SU-DHL-6 (cell line): ENCODE measurements around the gene XRCC4.
"Not testable (repeated sequence)": the region's sequence is repeated elsewhere in the genome, so short reads cannot be mapped to it uniquely, and the experiment has no call there.

Experiments used
- H2AFZ ChIP-seq: fragments of 200-600 bp; sonication (generic); 2 replicates; pipeline ENCODE4 v1.6.1; 2014; ENCODE audit warnings: low read depth, mild to moderate bottlenecking, moderate library complexity, mixed read lengths, antibody characterized with exemption, low read length; ENCODE audit not compliant: severe bottlenecking
- H3F3A ChIP-seq: fragments of 200-600 bp; shearing (Covaris generic); 2 replicates; pipeline ENCODE4 v1.6.0; 2016; ENCODE audit warnings: antibody characterized with exemption, mild to moderate bottlenecking; ENCODE audit not compliant: insufficient read depth
- H3K27ac ChIP-seq: fragments of 200-600 bp; sonication (generic); 2 replicates; pipeline ENCODE4 v1.5.1; 2016; ENCODE audit warnings: low read depth, mild to moderate bottlenecking, low read length, moderate library complexity, mixed read lengths
- H3K27me3 ChIP-seq: fragments of 200-600 bp; sonication (generic), shearing (Covaris generic); 2 replicates; pipeline ENCODE4 v1.6.0; 2014; ENCODE audit warnings: mild to moderate bottlenecking, low read length
- H3K36me3 ChIP-seq: fragments of 200-600 bp; sonication (generic); 2 replicates; pipeline ENCODE4 v1.6.1; 2014; ENCODE audit warnings: mild to moderate bottlenecking, low read length, mixed read lengths
- H3K4me2 ChIP-seq: fragments of 300-600, 200-600 bp; shearing (Covaris generic), sonication (generic); 2 replicates; pipeline ENCODE4 v1.6.0; 2014; ENCODE audit warnings: low read length, low read depth, mild to moderate bottlenecking; ENCODE audit not compliant: poor library complexity, severe bottlenecking
- H3K4me3 ChIP-seq: fragments of 200-600 bp; sonication (generic); 2 replicates; pipeline ENCODE4 v1.5.1; 2014; ENCODE audit warnings: antibody characterized with exemption, low read length, mild to moderate bottlenecking, mixed read lengths; ENCODE audit not compliant: insufficient read depth, poor library complexity, severe bottlenecking
- H3K79me2 ChIP-seq: fragments of 200-600 bp; sonication (generic); 2 replicates; pipeline ENCODE4 v1.6.1; 2014; ENCODE audit warnings: mild to moderate bottlenecking, low read length, moderate library complexity; ENCODE audit not compliant: insufficient read depth
- H3K9ac ChIP-seq: fragments of 200-600 bp; sonication (generic); 2 replicates; pipeline ENCODE4 v1.7.0; 2014; ENCODE audit warnings: mild to moderate bottlenecking, low read length
- H3K9me2 ChIP-seq: fragments of 200-600 bp; sonication (generic); replicated peaks from 2 replicates; pipeline ENCODE4 v1.6.1; 2014; ENCODE audit warnings: low read length; ENCODE audit not compliant: insufficient read depth
- H3K9me3 ChIP-seq: fragments of 200-600 bp; sonication (generic); 2 replicates; pipeline ENCODE4 v1.6.1; 2014; ENCODE audit warnings: low read length, mixed read lengths; ENCODE audit not compliant: insufficient read depth
- H4K20me1 ChIP-seq: fragments of 200-600 bp; sonication (generic); 2 replicates; pipeline ENCODE4 v1.6.1; 2014; ENCODE audit warnings: low read depth, mild to moderate bottlenecking, antibody characterized with exemption, low read length, moderate library complexity, mixed read lengths
- CTCF ChIP-seq: fragments of 200-600 bp; sonication (generic); IDR thresholded peaks from one replicate; pipeline ENCODE4 v1.5.1; 2017; ENCODE audit warnings: antibody characterized with exemption, mild to moderate bottlenecking, low read length, moderate library complexity; ENCODE audit not compliant: insufficient read depth, poor library complexity, severe bottlenecking
- EZH2phosphoT487 ChIP-seq: fragments of 200-600 bp; sonication (generic), shearing (Covaris generic); conservative IDR thresholded peaks from 2 replicates; pipeline ENCODE4 v1.6.1; 2018; ENCODE audit warnings: mild to moderate bottlenecking, antibody characterized with exemption, low read length, moderate library complexity, mixed read lengths

XRCC4 gene

GRCh38 chr5:83253720-83254119, 176.4 kb downstream of the XRCC4 start:
- Histone ChIP-seq H3K4me3 (no peak overlapping the region), H3K4me2 (no peak overlapping the region), H3K36me3 (no peaks in the 10 kb centered on the region), H4K20me1 (no peaks in the 10 kb centered on the region), H3K9me2 (no peaks in the 10 kb centered on the region), H3F3A (no peaks in the 10 kb centered on the region), H3K27me3 (no peaks in the 10 kb centered on the region), H3K79me2 (no peaks in the 10 kb centered on the region), H3K9ac (no peak overlapping the region), H3K27ac (no peak overlapping the region), H3K9me3 (no peaks in the 10 kb centered on the region), H2AFZ (no peak overlapping the region)
- TF ChIP-seq CTCF: no peak
- TF ChIP-seq EZH2phosphoT487: no peak

- H4K20me1 ChIP-seq: no peaks in the 10 kb centered on the region
- no peaks in the 10 kb centered on the region for H3F3A ChIP-seq
- H2AFZ ChIP-seq: no peak overlapping the region
- H3K4me2 ChIP-seq: no peak overlapping the region
- TF ChIP-seq CTCF (no peak), EZH2phosphoT487 (no peak)
- no peaks in the 10 kb centered on the region for H3K27me3 ChIP-seq
- no peaks in the 10 kb centered on the region for H3K9me3 ChIP-seq
- no peak overlapping the region for H3K27ac ChIP-seq
- H3K4me3 ChIP-seq: no peak overlapping the region
- H3K9ac ChIP-seq: no peak overlapping the region
- no peaks in the 10 kb centered on the region for H3K79me2 ChIP-seq
- no peaks in the 10 kb centered on the region for H3K36me3 ChIP-seq
- no peaks in the 10 kb centered on the region for H3K9me2 ChIP-seq
Measured at GRCh38 chr5:83255268-83255667, 177.9 kb downstream of the XRCC4 start.

GRCh38 chr5:83256091-83256780, 178.9 kb downstream of the XRCC4 start:
- Histone ChIP-seq H3F3A (no peaks in the 10 kb centered on the region), H3K27me3 (no peaks in the 10 kb centered on the region), H3K9me2 (no peaks in the 10 kb centered on the region), H3K9me3 (no peaks in the 10 kb centered on the region), H3K4me2 (no peak overlapping the region), H3K36me3 (no peaks in the 10 kb centered on the region), H4K20me1 (no peaks in the 10 kb centered on the region), H3K9ac (no peak overlapping the region), H3K79me2 (no peaks in the 10 kb centered on the region), H3K4me3 (no peak overlapping the region), H2AFZ (no peak overlapping the region), H3K27ac (no peak overlapping the region)
- TF ChIP-seq EZH2phosphoT487: no peak
- no peak for TF ChIP-seq CTCF

GRCh38 chr5:83257684-83258083, 180.3 kb downstream of the XRCC4 start:
- H3K36me3 ChIP-seq, H3K27ac ChIP-seq, H3K9ac ChIP-seq, H3F3A ChIP-seq, H3K4me2 ChIP-seq, H3K9me3 ChIP-seq, H2AFZ ChIP-seq, H3K9me2 ChIP-seq, H3K4me3 ChIP-seq, H4K20me1 ChIP-seq, H3K79me2 ChIP-seq, H3K27me3 ChIP-seq: not testable (repeated sequence)
